ENCODE data around the gene KREMEN1. TPM values are rescaled to one million over a fixed set of nuclear protein-coding genes. Genes with fewer than 3 reads are reported as not detected.
A peak's percentile ranks its signal among the peaks of the same experiment; 100 is the strongest.

Gene KREMEN1
- total and polyA plus RNA-seq, 8 donors, result 24.6 to 49.7 (median 33.6) TPM

DNA sequence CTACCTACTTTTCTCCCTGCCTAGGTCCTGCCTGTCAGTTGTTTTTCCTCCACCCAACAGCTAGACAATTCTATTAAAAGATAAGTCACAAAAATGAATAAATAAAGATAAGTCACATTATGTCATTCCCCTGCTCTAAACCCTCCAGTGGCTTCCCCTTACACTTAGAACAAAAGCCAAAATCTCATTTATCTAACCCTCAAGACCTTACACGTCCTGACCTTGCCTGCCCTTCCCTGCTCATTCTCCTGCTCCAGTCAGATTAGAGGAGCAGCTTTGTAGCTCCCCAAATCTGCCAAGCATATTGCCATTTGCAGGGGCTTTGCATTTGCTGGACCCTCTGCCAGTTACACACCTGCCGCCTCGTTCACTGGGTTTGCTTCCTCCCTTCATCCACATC, 16.7 kb downstream of the KREMEN1 start:
- TF ChIP-seq CTCF (IDR thresholded peaks at IDR 0.05), result no peak
- Histone ChIP-seq H3K4me3 (no peak overlapping the region), H3K36me3 (no peaks in the 10 kb centered on the region), H3K4me1 (peaks cover 8 to 22% of the 10 kb centered on the region in 2 donors), H3K27me3 (no peaks in the 10 kb centered on the region), H3K9me3 (no peaks in the 10 kb centered on the region), H3K27ac (no peak overlapping the region)
- DNase-seq, result no peak
- intact Hi-C loops (cut with DNase I), result no loop called here
- no peak for ATAC-seq

- peaks cover 0 to 4% of the 10 kb centered on the region in 2 donors for H3K36me3 ChIP-seq
- no peaks in the 10 kb centered on the region for H3K9me3 ChIP-seq
- no peak overlapping the region for H3K4me3 ChIP-seq
- peaks cover 8 to 19% of the 10 kb centered on the region in 2 donors for H3K4me1 ChIP-seq
- ATAC-seq (no peak), DNase-seq (no peak)
- no peak for TF ChIP-seq CTCF (IDR thresholded peaks at IDR 0.05)
- intact Hi-C loops (cut with DNase I), result no loop called here
- no peak overlapping the region for H3K27ac ChIP-seq
- no peaks in the 10 kb centered on the region for H3K27me3 ChIP-seq
These were observed 17.2 kb downstream of the KREMEN1 start for GRCh38 chr22:29090039-29090438.

DNA sequence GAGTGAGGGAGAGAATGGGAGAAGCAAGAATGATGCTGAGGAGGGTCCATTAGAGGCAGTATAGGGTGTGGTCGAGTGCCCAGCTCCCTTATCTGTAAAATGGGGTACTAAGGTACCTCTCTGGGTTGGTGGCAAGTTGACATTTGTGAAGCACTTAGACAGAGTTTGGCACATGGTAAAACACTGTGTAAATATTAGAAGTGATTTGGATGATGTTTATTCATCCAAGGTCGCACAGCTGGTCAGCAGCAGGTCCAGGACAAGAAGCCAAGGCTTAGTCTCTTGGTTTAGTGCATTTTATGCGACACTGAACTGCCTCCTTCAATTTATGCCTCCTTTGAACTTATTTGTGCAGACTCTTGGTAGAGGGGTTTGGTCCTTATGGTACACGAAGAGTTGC, 19.4 kb downstream of the KREMEN1 start:
- no peak overlapping the region for H3K27ac ChIP-seq
- TF ChIP-seq CTCF (IDR thresholded peaks at IDR 0.05), result no peak
- H3K9me3 ChIP-seq, result no peaks in the 10 kb centered on the region
- H3K4me1 ChIP-seq, result peaks cover 8 to 10% of the 10 kb centered on the region in 2 donors
- H3K27me3 ChIP-seq, result no peaks in the 10 kb centered on the region
- H3K4me3 ChIP-seq, result no peak overlapping the region
- ATAC-seq (peak; percentile 41), DNase-seq (no peak)
- peaks cover 0 to 8% of the 10 kb centered on the region in 2 donors for H3K36me3 ChIP-seq
- intact Hi-C loops (cut with DNase I), result no loop called here

GRCh38 chr22:29093030-29093429, 20.2 kb downstream of the KREMEN1 start:
- DNase-seq, result no peak
- TF ChIP-seq CTCF (IDR thresholded peaks at IDR 0.05), result no peak
- Histone ChIP-seq H3K27ac (peak overlapping the region in 1 of 2 donors; percentile 14), H3K36me3 (peaks cover 0 to 8% of the 10 kb centered on the region in 2 donors), H3K27me3 (no peaks in the 10 kb centered on the region), H3K4me1 (peaks cover 8 to 10% of the 10 kb centered on the region in 2 donors), H3K9me3 (no peaks in the 10 kb centered on the region), H3K4me3 (no peak overlapping the region)
- ATAC-seq, result no peak
- intact Hi-C loops (cut with DNase I), result no loop called here

DNA sequence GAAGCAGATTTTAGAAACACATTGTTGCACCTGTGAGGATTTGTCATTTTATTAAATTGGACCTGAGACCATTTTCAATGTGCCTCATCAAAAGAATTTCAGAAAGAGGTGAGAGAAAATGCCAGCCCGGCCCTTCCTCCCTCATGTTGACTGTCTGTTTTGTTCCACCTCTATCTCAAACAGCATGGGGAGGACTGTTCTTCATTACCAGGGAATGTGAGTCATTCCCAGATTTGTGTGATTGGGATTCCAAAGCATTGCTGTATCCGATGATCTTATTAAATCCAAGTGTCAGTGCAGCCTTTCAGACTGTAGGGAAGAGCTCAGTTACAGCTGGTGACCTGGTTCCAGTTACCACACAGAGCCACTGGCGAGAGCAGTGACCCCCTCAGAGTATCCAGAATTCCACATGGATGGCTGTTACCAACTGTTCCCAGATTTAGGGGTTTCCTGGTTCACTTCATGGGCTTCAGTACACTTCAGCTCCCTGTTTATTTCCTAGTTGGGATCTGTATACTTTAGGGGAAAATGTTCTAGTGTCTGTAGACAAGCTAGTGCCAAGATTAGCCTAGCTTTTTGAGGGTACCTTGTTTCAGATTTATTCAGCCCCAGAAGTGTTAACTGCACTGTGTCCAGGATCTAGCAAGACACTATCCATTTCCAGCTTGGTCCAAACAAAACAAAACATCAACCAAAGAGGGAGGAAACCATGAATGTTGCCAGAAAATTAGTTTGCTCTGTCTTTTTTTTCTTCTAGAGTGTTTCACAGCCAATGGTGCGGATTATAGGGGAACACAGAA, 20.9 kb downstream of the KREMEN1 start:
- Histone ChIP-seq H3K9me3 (no peaks in the 10 kb centered on the region), H3K27me3 (no peaks in the 10 kb centered on the region), H3K4me3 (no peak overlapping the region), H3K36me3 (peaks cover 0 to 8% of the 10 kb centered on the region in 2 donors), H3K27ac (peak overlapping the region; percentile 14 to 26), H3K4me1 (peaks cover 8 to 10% of the 10 kb centered on the region in 2 donors)
- TF ChIP-seq CTCF (IDR thresholded peaks at IDR 0.05), result no peak
- peak in 2 of 4 donors; percentile 57 to 68 for DNase-seq
- peak; percentile 59 for ATAC-seq
- intact Hi-C loops (cut with DNase I), result no loop called here
